OCI-LY3 (cell line): ENCODE data around the gene DDX43.

Experiments used
- CTCF ChIP-seq: fragments of 200-600, 300-600 bp; sonication (generic); IDR thresholded peaks from 2 replicates; pipeline ENCODE4 v1.5.1; 2014; ENCODE audit warnings: antibody characterized with exemption, low read length, low read depth
- EZH2phosphoT487 ChIP-seq: fragments of 200-600 bp; shearing (Covaris generic); IDR thresholded peaks from 2 replicates; pipeline ENCODE4 v1.6.1; 2018; ENCODE audit warnings: antibody characterized with exemption, mixed run types, low read depth

- TF ChIP-seq CTCF (no peak), EZH2phosphoT487 (no peak)
Measured at GRCh38 chr6:73368675-73369074, 26.0 kb upstream of the DDX43 start.
